GM23248 (cell line): Measurements from ENCODE around the gene MMP28. TPM values are rescaled to one million over a fixed set of nuclear protein-coding genes. Genes with fewer than 3 reads are reported as not detected.
A peak's percentile ranks its signal among the peaks of the same experiment; 100 is the strongest.

Experiments
- DNase-seq: peaks from one replicate; pipeline ENCODE4 v3.0.0-alpha.2; 2015
- H2AFZ ChIP-seq: fragments of 200-600 bp; sonication (generic); 2 replicates; pipeline ENCODE4 v1.6.1; 2016; ENCODE audit warnings: antibody characterized with exemption
- H3F3A ChIP-seq: fragments of 200-600 bp; sonication (generic); 2 replicates; pipeline ENCODE4 v1.6.1; 2016; ENCODE audit warnings: mild to moderate bottlenecking, antibody characterized with exemption, mixed run types; ENCODE audit not compliant: insufficient read depth
- H3K27ac ChIP-seq: fragments of 200-600 bp; sonication (generic); 2 replicates; pipeline ENCODE4 v1.5.1; 2016; ENCODE audit warnings: mild to moderate bottlenecking
- H3K27me3 ChIP-seq: fragments of 200-600 bp; sonication (generic); replicated peaks from 2 replicates; pipeline ENCODE4 v1.6.1; 2016; ENCODE audit warnings: mild to moderate bottlenecking; ENCODE audit not compliant: insufficient read depth
- H3K36me3 ChIP-seq: fragments of 200-600 bp; sonication (generic); 2 replicates; pipeline ENCODE4 v1.6.1; 2016; ENCODE audit warnings: low read depth, mild to moderate bottlenecking
- H3K4me1 ChIP-seq: fragments of 200-600 bp; sonication (generic); 2 replicates; pipeline ENCODE4 v1.6.1; 2016; ENCODE audit warnings: mild to moderate bottlenecking; ENCODE audit not compliant: insufficient read depth
- H3K4me2 ChIP-seq: fragments of 200-600 bp; sonication (generic); one replicate; pipeline ENCODE4 v1.6.1; 2016; ENCODE audit warnings: mild to moderate bottlenecking; ENCODE audit not compliant: unreplicated experiment
- H3K4me3 ChIP-seq: fragments of 200-600 bp; sonication (generic); 2 replicates; pipeline ENCODE4 v1.5.1; 2016; ENCODE audit warnings: mild to moderate bottlenecking
- H3K79me2 ChIP-seq: fragments of 200-600 bp; sonication (generic); 2 replicates; pipeline ENCODE4 v1.6.1; 2016; ENCODE audit warnings: mild to moderate bottlenecking; ENCODE audit not compliant: insufficient read depth
- H3K9ac ChIP-seq: fragments of 200-600 bp; sonication (generic); 2 replicates; pipeline ENCODE4 v1.6.1; 2016; ENCODE audit warnings: mild to moderate bottlenecking
- H3K9me2 ChIP-seq: fragments of 200-600 bp; sonication (generic); 2 replicates; pipeline ENCODE4 v1.6.1; 2016; ENCODE audit warnings: mixed run types, mild to moderate bottlenecking, moderate library complexity; ENCODE audit not compliant: insufficient read depth
- H3K9me3 ChIP-seq: fragments of 200-600 bp; sonication (generic); one replicate; pipeline ENCODE4 v1.6.1; 2017; ENCODE audit warnings: low read depth
- H4K20me1 ChIP-seq: fragments of 200-600 bp; sonication (generic); 2 replicates; pipeline ENCODE4 v1.6.0; 2016; ENCODE audit not compliant: insufficient read depth
- EZH2 ChIP-seq: fragments of 200-600 bp; sonication (generic); IDR thresholded peaks from 2 replicates; pipeline ENCODE4 v1.6.1; 2018; ENCODE audit warnings: antibody characterized with exemption, mild to moderate bottlenecking; ENCODE audit not compliant: insufficient read depth, poor library complexity, severe bottlenecking
- EZH2phosphoT487 ChIP-seq: fragments of 200-600 bp; sonication (generic); IDR thresholded peaks from 2 replicates; pipeline ENCODE4 v1.6.1; 2018; ENCODE audit warnings: antibody characterized with exemption, moderate library complexity, mild to moderate bottlenecking, low read depth; ENCODE audit not compliant: insufficient read depth
- WGBS, 2 experiments: methylation state at CpG; one replicate each; pipeline ENCODE4 v1.1.6; 2015 to 2017; ENCODE audit warnings: low lambda C conversion rate in 2 of 2, low coverage in 1 of 2; ENCODE audit errors: missing lambda C conversion rate in 2 of 2; 5-methylcytosine and 5-hydroxymethylcytosine counted together
- in situ Hi-C: fragments of 300-500 bp; cut with MboI; formaldehyde crosslinking; loops from 2 replicates; pipeline ENCODE4 v1.15.0; 2020
- polyA plus RNA-seq: library from polyadenylated mRNA; unstranded; fragments of >200 nt; fragmentation: Nextera tagmentation; extraction: Ambion mirVana; gene quantifications from 2 replicates; pipeline ENCODE4 v1.2.1, GENCODE V29; 2016
- total RNA-seq: library from RNA; depleted of rRNA; stranded (reverse); fragments of >200 nt; shearing (Covaris generic); gene quantifications from 2 replicates; pipeline ENCODE4 v1.2.3, GENCODE V29; 2014

The MMP28 gene
- total and polyA plus RNA-seq, 2 experiments from 2014 or later = not detected

DNA sequence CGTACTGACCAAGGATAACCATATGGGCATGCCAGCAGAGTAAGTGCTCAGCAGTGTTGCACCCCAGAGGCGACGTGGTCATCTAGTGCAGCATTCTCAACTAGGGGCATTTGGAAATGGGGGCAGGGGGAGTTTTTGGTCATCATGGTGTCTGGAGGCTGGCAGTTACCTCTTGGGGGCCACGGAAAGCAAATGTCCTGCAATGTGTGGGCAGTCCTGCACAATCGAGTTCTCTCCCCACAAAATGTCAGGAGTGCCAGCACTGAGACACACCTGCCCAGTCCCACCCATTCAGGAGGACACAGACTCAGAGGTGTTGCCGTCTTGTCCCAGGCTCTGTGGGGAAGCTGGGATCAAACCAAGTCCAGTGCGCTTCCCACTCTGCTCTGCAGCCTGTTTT is 61.0 kb downstream of the MMP28 start:
- TF ChIP-seq EZH2phosphoT487 (no peak), EZH2 (no peak)
- Histone ChIP-seq H3K4me2 (no peak overlapping the region), H2AFZ (no peak overlapping the region), H3K9ac (no peak overlapping the region), H3K27me3 (peaks cover 4% of the 10 kb centered on the region; the same call in 1 of the 2 replicates), H3K36me3 (no peaks in the 10 kb centered on the region), H3K4me1 (peaks cover 9% of the 10 kb centered on the region; the same call in 1 of the 2 replicates), H3K27ac (no peak overlapping the region), H4K20me1 (no peaks in the 10 kb centered on the region), H3K79me2 (no peaks in the 10 kb centered on the region), H3F3A (peaks cover 5% of the 10 kb centered on the region; the same call in 1 of the 2 replicates), H3K9me2 (no peaks in the 10 kb centered on the region), H3K9me3 (no peaks in the 10 kb centered on the region), H3K4me3 (no peak overlapping the region)
- in situ Hi-C loops = no loop called here
- DNase-seq = no peak
- 92 to 93% methylated on average over 7 of the region's 7 CpGs for WGBS, 2 experiments

DNA sequence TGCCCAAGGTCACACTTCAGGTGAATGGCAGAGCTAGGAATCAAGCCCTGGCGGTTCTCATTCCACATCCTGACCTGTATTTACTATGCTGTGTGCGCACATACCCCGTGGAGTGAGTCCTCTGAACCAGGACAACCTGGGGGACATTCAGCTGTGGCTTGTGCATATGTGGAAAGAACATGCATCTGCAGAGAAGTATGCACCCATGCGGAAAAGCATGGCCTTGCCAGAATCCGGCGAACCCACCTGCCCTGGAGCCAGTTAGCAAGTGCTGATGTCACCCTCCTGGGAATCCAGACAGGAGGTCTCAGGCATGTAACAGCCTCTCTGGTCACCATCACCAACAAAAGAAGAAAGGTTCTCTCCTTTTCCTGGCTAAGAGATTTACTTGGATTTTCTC is 62.1 kb downstream of the MMP28 start:
- H3K36me3 ChIP-seq = no peaks in the 10 kb centered on the region
- TF ChIP-seq EZH2phosphoT487 (no peak), EZH2 (no peak)
- H4K20me1 ChIP-seq = no peaks in the 10 kb centered on the region
- no peaks in the 10 kb centered on the region for H3K79me2 ChIP-seq
- H2AFZ ChIP-seq = no peak overlapping the region
- H3K27ac ChIP-seq = no peak overlapping the region
- in situ Hi-C loops = no loop called here
- no peak overlapping the region for H3K9ac ChIP-seq
- peaks cover 9% of the 10 kb centered on the region; the same call in 1 of the 2 replicates for H3K4me1 ChIP-seq
- H3K4me3 ChIP-seq = no peak overlapping the region
- H3K9me2 ChIP-seq = no peaks in the 10 kb centered on the region
- H3F3A ChIP-seq = peaks cover 5% of the 10 kb centered on the region; the same call in 1 of the 2 replicates
- H3K4me2 ChIP-seq = no peak overlapping the region
- no peak for DNase-seq
- no peaks in the 10 kb centered on the region for H3K27me3 ChIP-seq
- no peaks in the 10 kb centered on the region for H3K9me3 ChIP-seq
- 61 to 63% methylated on average over 6 of the region's 6 CpGs for WGBS, 2 experiments

DNA sequence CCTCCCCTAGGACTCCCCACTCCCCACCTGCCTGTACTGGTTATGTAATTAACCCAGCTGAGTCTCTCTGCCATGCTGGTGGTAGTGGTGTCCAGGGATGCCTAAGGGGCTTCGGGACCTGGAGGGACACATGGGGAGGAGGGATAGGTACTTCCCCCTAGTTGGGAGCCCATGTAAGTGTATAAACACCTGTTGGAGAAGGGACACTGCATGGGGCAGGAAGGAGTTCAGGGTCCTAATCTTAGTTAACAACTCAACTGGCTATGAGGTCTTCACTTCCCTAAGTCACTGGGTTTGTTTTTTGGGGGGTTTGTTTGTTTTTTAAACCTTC is 62.7 kb downstream of the MMP28 start:
- Histone ChIP-seq H3K27ac (no peak overlapping the region), H3K9me2 (no peaks in the 10 kb centered on the region), H3F3A (peaks cover 5% of the 10 kb centered on the region; the same call in 1 of the 2 replicates), H3K36me3 (no peaks in the 10 kb centered on the region), H3K4me1 (peaks cover 9% of the 10 kb centered on the region; the same call in 1 of the 2 replicates), H3K9me3 (no peaks in the 10 kb centered on the region), H2AFZ (no peak overlapping the region), H3K4me3 (no peak overlapping the region), H3K9ac (no peak overlapping the region), H3K4me2 (no peak overlapping the region), H3K27me3 (no peaks in the 10 kb centered on the region), H3K79me2 (no peaks in the 10 kb centered on the region), H4K20me1 (no peaks in the 10 kb centered on the region)
- in situ Hi-C loops = no loop called here
- TF ChIP-seq EZH2 (no peak), EZH2phosphoT487 (no peak)
- DNase-seq = no peak
- WGBS, 2 experiments = 64 to 73% methylated on average over 1 of the region's 1 CpG

DNA sequence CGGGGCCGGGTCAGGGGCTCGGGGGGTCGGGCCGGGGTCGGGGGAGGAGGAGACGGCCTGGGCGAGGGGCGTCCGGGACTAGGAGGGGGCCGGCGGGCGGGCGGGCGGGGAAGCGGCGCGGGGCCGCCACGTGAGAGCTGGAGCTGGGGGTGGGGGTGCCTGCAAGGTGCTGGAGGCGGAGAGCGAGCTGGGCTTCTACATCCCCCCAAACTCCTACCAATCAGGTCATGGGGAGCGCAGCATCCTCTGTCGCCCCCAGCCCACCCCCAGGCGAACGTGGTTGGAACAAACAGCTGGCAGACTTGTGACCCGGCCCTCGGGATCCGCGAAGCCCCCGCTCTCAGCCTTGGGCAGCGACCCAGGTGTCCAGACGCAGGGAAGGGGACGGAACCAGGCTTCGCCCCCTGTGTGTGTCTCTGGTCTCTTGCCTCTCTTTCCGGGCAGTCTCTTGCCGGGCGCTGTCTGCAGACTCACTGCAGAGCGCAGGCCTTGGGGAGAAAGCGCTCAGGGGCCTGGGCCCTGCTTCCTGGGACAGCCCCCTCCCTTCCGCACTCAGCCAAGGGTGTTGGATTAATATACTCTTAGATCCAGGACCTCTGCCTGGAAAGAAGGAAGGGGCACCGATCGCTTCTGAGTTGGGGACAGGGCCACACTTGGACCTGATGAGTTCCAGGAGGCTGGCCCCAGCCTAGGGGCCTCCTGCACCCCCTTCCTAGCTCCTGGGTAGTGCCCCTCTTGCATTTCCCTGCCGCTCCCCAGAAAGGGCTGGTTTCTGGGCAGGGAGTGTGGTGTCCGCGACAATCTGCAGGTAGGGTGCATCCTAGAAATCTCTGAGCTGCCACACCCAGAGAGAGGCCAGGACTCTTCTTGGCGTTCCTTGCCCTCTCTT is 63.3 kb downstream of the MMP28 start:
- no peaks in the 10 kb centered on the region for H3K36me3 ChIP-seq
- H3K27me3 ChIP-seq = no peaks in the 10 kb centered on the region
- no peaks in the 10 kb centered on the region for H3K79me2 ChIP-seq
- no peak overlapping the region for H3K27ac ChIP-seq
- H2AFZ ChIP-seq = no peak overlapping the region
- in situ Hi-C loops = no loop called here
- TF ChIP-seq EZH2phosphoT487 = no peak
- no peak for TF ChIP-seq EZH2
- no peaks in the 10 kb centered on the region for H4K20me1 ChIP-seq
- H3K9me3 ChIP-seq = no peaks in the 10 kb centered on the region
- DNase-seq = peak; percentile 26
- H3K9me2 ChIP-seq = no peaks in the 10 kb centered on the region
- peak overlapping the region; percentile 70 for H3K4me3 ChIP-seq
- peak overlapping the region; percentile 43; the same call in 1 of the 2 replicates for H3K9ac ChIP-seq
- H3K4me1 ChIP-seq = peaks cover 9% of the 10 kb centered on the region
- peaks cover 6% of the 10 kb centered on the region; the same call in 1 of the 2 replicates for H3F3A ChIP-seq
- H3K4me2 ChIP-seq = peak overlapping the region; percentile 85
- 17 to 30% methylated on average over 26 to 47 of the region's 47 CpGs for WGBS, 2 experiments
